ENCODE results near the gene NDUFA6. TPM values are rescaled to one million over a fixed set of nuclear protein-coding genes. Genes with fewer than 3 reads are reported as not detected.

NDUFA6 gene
- total and polyA plus RNA-seq, 4 donors: 43.7 to 235 (median 56.6) TPM

DNA sequence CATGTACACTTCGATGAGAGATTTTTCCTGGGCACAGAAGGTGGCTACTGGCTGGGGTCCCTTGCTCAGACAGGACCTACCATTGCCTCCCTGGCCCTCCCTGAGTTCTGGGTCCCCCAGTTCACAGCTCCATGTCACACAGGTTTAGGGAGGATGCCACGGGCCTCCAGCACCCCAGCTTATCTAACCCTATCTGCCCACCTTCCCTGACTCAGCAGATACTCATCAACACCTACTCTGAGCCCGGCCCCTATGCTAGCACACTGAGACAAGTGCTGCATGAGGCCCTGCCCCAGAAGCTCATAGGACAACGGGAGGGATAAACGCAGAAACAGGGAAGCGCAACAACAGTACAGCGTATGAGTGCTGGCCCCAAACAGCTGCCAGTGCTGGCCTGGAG, 29.5 kb downstream of the NDUFA6 start:
- Histone ChIP-seq H3K9me3 (ENCODE audit: control insufficient read depth in 4 of 4, low read length in 3 of 4) (no peaks in the 10 kb centered on the region), H3K36me3 (ENCODE audit: control insufficient read depth in 4 of 4, insufficient read depth in 3 of 4, low read depth in 1 of 4, low read length in 3 of 4) (peaks cover 8 to 32% (median 20%) of the 10 kb centered on the region in 4 donors), H3K27me3 (ENCODE audit: control insufficient read depth in 4 of 4, insufficient read depth in 4 of 4, low read length in 3 of 4) (no peaks in the 10 kb centered on the region), H3K27ac (ENCODE audit: low read depth in 1 of 2, low read length in 2 of 2) (no peak overlapping the region), H3K9ac (ENCODE audit: low read depth in 1 of 2, low read length in 2 of 2) (no peak overlapping the region), H3K4me3 (ENCODE audit: low read depth in 1 of 3, low read length in 3 of 3) (no peak overlapping the region), H3K4me1 (ENCODE audit: control insufficient read depth in 4 of 4, insufficient read depth in 4 of 4, low read length in 3 of 4) (peaks cover 4 to 16% (median 13%) of the 10 kb centered on the region in 4 donors)
- DNase-seq (ENCODE audit: low spot score): no peak
- TF ChIP-seq, protein P1, sequence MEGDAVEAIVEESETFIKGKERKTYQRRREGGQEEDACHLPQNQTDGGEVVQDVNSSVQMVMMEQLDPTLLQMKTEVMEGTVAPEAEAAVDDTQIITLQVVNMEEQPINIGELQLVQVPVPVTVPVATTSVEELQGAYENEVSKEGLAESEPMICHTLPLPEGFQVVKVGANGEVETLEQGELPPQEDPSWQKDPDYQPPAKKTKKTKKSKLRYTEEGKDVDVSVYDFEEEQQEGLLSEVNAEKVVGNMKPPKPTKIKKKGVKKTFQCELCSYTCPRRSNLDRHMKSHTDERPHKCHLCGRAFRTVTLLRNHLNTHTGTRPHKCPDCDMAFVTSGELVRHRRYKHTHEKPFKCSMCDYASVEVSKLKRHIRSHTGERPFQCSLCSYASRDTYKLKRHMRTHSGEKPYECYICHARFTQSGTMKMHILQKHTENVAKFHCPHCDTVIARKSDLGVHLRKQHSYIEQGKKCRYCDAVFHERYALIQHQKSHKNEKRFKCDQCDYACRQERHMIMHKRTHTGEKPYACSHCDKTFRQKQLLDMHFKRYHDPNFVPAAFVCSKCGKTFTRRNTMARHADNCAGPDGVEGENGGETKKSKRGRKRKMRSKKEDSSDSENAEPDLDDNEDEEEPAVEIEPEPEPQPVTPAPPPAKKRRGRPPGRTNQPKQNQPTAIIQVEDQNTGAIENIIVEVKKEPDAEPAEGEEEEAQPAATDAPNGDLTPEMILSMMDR (IDR thresholded peaks at IDR 0.05; ENCODE audit: low read depth, low read length, missing input control): no peak
- TF ChIP-seq, protein P2, sequence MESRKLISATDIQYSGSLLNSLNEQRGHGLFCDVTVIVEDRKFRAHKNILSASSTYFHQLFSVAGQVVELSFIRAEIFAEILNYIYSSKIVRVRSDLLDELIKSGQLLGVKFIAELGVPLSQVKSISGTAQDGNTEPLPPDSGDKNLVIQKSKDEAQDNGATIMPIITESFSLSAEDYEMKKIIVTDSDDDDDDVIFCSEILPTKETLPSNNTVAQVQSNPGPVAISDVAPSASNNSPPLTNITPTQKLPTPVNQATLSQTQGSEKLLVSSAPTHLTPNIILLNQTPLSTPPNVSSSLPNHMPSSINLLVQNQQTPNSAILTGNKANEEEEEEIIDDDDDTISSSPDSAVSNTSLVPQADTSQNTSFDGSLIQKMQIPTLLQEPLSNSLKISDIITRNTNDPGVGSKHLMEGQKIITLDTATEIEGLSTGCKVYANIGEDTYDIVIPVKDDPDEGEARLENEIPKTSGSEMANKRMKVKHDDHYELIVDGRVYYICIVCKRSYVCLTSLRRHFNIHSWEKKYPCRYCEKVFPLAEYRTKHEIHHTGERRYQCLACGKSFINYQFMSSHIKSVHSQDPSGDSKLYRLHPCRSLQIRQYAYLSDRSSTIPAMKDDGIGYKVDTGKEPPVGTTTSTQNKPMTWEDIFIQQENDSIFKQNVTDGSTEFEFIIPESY (IDR thresholded peaks at IDR 0.05): no peak
- TF ChIP-seq JUND (IDR thresholded peaks at IDR 0.05) (no peak), HNF4A (conservative IDR thresholded peaks at IDR 0.05) (no peak), FOXA1 (IDR thresholded peaks at IDR 0.05) (no peak), FOXA2 (IDR thresholded peaks at IDR 0.05) (no peak), SP1 (IDR thresholded peaks at IDR 0.05) (no peak)
- TF ChIP-seq, protein P3, sequence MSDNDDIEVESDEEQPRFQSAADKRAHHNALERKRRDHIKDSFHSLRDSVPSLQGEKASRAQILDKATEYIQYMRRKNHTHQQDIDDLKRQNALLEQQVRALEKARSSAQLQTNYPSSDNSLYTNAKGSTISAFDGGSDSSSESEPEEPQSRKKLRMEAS (IDR thresholded peaks at IDR 0.05): no peak
- WGBS: 95% methylated on average over 7 of the region's 7 CpGs

DNA sequence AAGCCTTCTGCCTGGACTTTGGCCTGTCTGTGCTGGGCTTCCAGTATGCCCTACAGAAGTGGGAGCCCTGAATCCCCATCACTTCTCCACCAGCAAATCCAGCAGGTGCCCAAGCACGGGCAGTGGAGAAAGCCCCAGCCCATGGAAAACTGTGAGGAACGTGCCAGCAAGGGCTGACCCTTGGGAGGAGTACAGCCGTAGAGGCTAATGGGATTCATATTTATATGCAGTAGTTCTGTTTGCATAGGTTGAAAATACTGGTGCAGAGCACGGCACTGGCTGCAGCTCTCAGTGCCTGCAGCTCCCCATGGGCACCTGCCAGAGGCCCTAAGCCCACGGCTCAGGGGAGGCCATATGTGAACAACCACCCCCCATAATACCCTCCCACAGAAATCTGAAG, 30.1 kb downstream of the NDUFA6 start:
- H3K36me3 ChIP-seq (ENCODE audit: control insufficient read depth in 4 of 4, insufficient read depth in 3 of 4, low read depth in 1 of 4, low read length in 3 of 4): peaks cover 8 to 32% (median 20%) of the 10 kb centered on the region in 4 donors
- H3K4me1 ChIP-seq (ENCODE audit: control insufficient read depth in 4 of 4, insufficient read depth in 4 of 4, low read length in 3 of 4): peaks cover 3 to 11% (median 10%) of the 10 kb centered on the region in 4 donors
- H3K27ac ChIP-seq (ENCODE audit: low read depth in 1 of 2, low read length in 2 of 2): no peak overlapping the region
- TF ChIP-seq, protein P3 (IDR thresholded peaks at IDR 0.05): no peak
- TF ChIP-seq, protein P4, sequence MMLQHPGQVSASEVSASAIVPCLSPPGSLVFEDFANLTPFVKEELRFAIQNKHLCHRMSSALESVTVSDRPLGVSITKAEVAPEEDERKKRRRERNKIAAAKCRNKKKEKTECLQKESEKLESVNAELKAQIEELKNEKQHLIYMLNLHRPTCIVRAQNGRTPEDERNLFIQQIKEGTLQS (IDR thresholded peaks at IDR 0.05): no peak
- no peak for TF ChIP-seq TAF1 (conservative IDR thresholded peaks at IDR 0.05)
- TF ChIP-seq HNF4G (IDR thresholded peaks at IDR 0.05): no peak
- TF ChIP-seq JUND (IDR thresholded peaks at IDR 0.05): no peak
- no peak for TF ChIP-seq SP1 (IDR thresholded peaks at IDR 0.05)
- no peak for TF ChIP-seq GABPA (IDR thresholded peaks at IDR 0.05 in 1 of 2, conservative IDR thresholded peaks at IDR 0.05 in 1 of 2)
- TF ChIP-seq HNF4A (conservative IDR thresholded peaks at IDR 0.05): no peak
- TF ChIP-seq EGR1 (IDR thresholded peaks at IDR 0.05; ENCODE audit: low read depth in 2 of 2): no peak
- no peak for TF ChIP-seq FOXA1 (IDR thresholded peaks at IDR 0.05)
- TF ChIP-seq, protein P2 (IDR thresholded peaks at IDR 0.05): no peak
- no peak for TF ChIP-seq RXRA (IDR thresholded peaks at IDR 0.05)
- TF ChIP-seq, protein P5, sequence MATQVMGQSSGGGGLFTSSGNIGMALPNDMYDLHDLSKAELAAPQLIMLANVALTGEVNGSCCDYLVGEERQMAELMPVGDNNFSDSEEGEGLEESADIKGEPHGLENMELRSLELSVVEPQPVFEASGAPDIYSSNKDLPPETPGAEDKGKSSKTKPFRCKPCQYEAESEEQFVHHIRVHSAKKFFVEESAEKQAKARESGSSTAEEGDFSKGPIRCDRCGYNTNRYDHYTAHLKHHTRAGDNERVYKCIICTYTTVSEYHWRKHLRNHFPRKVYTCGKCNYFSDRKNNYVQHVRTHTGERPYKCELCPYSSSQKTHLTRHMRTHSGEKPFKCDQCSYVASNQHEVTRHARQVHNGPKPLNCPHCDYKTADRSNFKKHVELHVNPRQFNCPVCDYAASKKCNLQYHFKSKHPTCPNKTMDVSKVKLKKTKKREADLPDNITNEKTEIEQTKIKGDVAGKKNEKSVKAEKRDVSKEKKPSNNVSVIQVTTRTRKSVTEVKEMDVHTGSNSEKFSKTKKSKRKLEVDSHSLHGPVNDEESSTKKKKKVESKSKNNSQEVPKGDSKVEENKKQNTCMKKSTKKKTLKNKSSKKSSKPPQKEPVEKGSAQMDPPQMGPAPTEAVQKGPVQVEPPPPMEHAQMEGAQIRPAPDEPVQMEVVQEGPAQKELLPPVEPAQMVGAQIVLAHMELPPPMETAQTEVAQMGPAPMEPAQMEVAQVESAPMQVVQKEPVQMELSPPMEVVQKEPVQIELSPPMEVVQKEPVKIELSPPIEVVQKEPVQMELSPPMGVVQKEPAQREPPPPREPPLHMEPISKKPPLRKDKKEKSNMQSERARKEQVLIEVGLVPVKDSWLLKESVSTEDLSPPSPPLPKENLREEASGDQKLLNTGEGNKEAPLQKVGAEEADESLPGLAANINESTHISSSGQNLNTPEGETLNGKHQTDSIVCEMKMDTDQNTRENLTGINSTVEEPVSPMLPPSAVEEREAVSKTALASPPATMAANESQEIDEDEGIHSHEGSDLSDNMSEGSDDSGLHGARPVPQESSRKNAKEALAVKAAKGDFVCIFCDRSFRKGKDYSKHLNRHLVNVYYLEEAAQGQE (IDR thresholded peaks at IDR 0.05): no peak
- no peak for TF ChIP-seq RAD21 (IDR thresholded peaks at IDR 0.05)
- no peak for TF ChIP-seq NR2F2 (IDR thresholded peaks at IDR 0.05)
- TF ChIP-seq YY1 (IDR thresholded peaks at IDR 0.05): no peak
- TF ChIP-seq, protein P1 (IDR thresholded peaks at IDR 0.05; ENCODE audit: low read depth, low read length, missing input control): no peak
- no peak for TF ChIP-seq FOXA2 (IDR thresholded peaks at IDR 0.05)
- 95% methylated on average over 5 of the region's 5 CpGs for WGBS
- no peak overlapping the region for H3K9ac ChIP-seq (ENCODE audit: low read depth in 1 of 2, low read length in 2 of 2)
- H3K27me3 ChIP-seq (ENCODE audit: control insufficient read depth in 4 of 4, insufficient read depth in 4 of 4, low read length in 3 of 4): no peaks in the 10 kb centered on the region
- H3K9me3 ChIP-seq (ENCODE audit: control insufficient read depth in 4 of 4, low read length in 3 of 4): no peaks in the 10 kb centered on the region
- no peak for DNase-seq (ENCODE audit: low spot score)
- H3K4me3 ChIP-seq (ENCODE audit: low read depth in 1 of 3, low read length in 3 of 3): no peak overlapping the region

Measured in liver (tissue), 9 donors.